H9 (cell line): ENCODE measurements around the gene SH3RF3. TPM values are rescaled to one million over a fixed set of nuclear protein-coding genes. Genes with fewer than 3 reads are reported as not detected.

ENCODE experiments used
- DNase-seq: peaks from one replicate; pipeline ENCODE4 v3.0.0-alpha.2; 2017
- H2AFZ ChIP-seq: one replicate; pipeline ENCODE4 v1.6.1; 2013; ENCODE audit warnings: mild to moderate bottlenecking, low read length, control low read depth, moderate library complexity
- H2AK5ac ChIP-seq: 2 replicates; pipeline ENCODE4 v1.6.1; 2013; ENCODE audit warnings: low read length, control low read depth, mixed read lengths; ENCODE audit not compliant: insufficient read length
- H2BK120ac ChIP-seq: one replicate; pipeline ENCODE4 v1.6.1; 2013; ENCODE audit warnings: low read depth, mild to moderate bottlenecking, low read length, control low read depth, inconsistent platforms; ENCODE audit not compliant: poor library complexity, severe bottlenecking
- H2BK12ac ChIP-seq: 2 replicates; pipeline ENCODE4 v1.6.1; 2013; ENCODE audit warnings: low read length, control low read depth, mixed read lengths, low read depth; ENCODE audit not compliant: insufficient read length
- H2BK15ac ChIP-seq: 2 replicates; pipeline ENCODE4 v1.6.1; 2013; ENCODE audit warnings: low read depth, low read length, control low read depth
- H2BK20ac ChIP-seq: one replicate; pipeline ENCODE4 v1.6.1; 2013; ENCODE audit warnings: low read depth, mild to moderate bottlenecking, low read length, control low read depth, inconsistent platforms; ENCODE audit not compliant: poor library complexity, severe bottlenecking
- H2BK5ac ChIP-seq: 2 replicates; pipeline ENCODE4 v1.6.1; 2013; ENCODE audit warnings: low read length, control low read depth, mixed read lengths; ENCODE audit not compliant: insufficient read length
- H3K14ac ChIP-seq: 2 replicates; pipeline ENCODE4 v1.6.1; 2013; ENCODE audit warnings: low read length, control low read depth; ENCODE audit not compliant: insufficient read depth
- H3K18ac ChIP-seq: 2 replicates; pipeline ENCODE4 v1.6.1; 2013; ENCODE audit warnings: low read depth, mild to moderate bottlenecking, mixed read lengths, low read length, control low read depth; ENCODE audit not compliant: insufficient read length
- H3K23ac ChIP-seq: 2 replicates; pipeline ENCODE4 v1.6.1; 2013; ENCODE audit warnings: low read length, control low read depth, mixed read lengths, low read depth; ENCODE audit not compliant: insufficient read length
- H3K23me2 ChIP-seq: 2 replicates; pipeline ENCODE4 v1.6.1; 2013; ENCODE audit warnings: low read depth, mild to moderate bottlenecking, mixed read lengths, low read length, control low read depth; ENCODE audit not compliant: insufficient read length, poor library complexity, severe bottlenecking
- H3K27ac ChIP-seq: 2 replicates; pipeline ENCODE4 v1.5.1; 2013; ENCODE audit warnings: low read length, control low read depth, mixed read lengths, low read depth; ENCODE audit not compliant: insufficient read length
- H3K27me3 ChIP-seq: 2 replicates; pipeline ENCODE4 v1.6.1; 2013; ENCODE audit warnings: low read length, control low read depth, inconsistent platforms; ENCODE audit not compliant: insufficient read depth
- H3K4ac ChIP-seq: 2 replicates; pipeline ENCODE4 v1.6.1; 2013; ENCODE audit warnings: low read depth, mild to moderate bottlenecking, control low read depth, inconsistent platforms, low read length, moderate library complexity
- H3K4me1 ChIP-seq: 2 replicates; pipeline ENCODE4 v1.6.1; 2013; ENCODE audit warnings: low read length, control low read depth, inconsistent platforms; ENCODE audit not compliant: insufficient read depth
- H3K4me2 ChIP-seq: 2 replicates; pipeline ENCODE4 v1.6.1; 2013; ENCODE audit warnings: low read length, control low read depth, mixed read lengths; ENCODE audit not compliant: insufficient read length, insufficient read depth
- H3K56ac ChIP-seq: 2 replicates; pipeline ENCODE4 v1.6.1; 2013; ENCODE audit warnings: low read depth, mild to moderate bottlenecking, mixed read lengths, low read length, control low read depth; ENCODE audit not compliant: insufficient read length
- H3K79me1 ChIP-seq: 2 replicates; pipeline ENCODE4 v1.6.1; 2013; ENCODE audit warnings: low read depth, mild to moderate bottlenecking, moderate library complexity, low read length, control low read depth, inconsistent platforms; ENCODE audit not compliant: insufficient read depth, poor library complexity, severe bottlenecking
- H3K79me2 ChIP-seq: 2 replicates; pipeline ENCODE4 v1.6.1; 2013; ENCODE audit warnings: low read length, control low read depth, inconsistent platforms; ENCODE audit not compliant: insufficient read depth
- H3K9ac ChIP-seq: 2 replicates; pipeline ENCODE4 v1.6.1; 2013; ENCODE audit warnings: low read length, control low read depth, mixed read lengths; ENCODE audit not compliant: insufficient read length; ENCODE audit errors: extremely low read depth
- H3K9me3 ChIP-seq: one replicate; pipeline ENCODE4 v1.6.1; 2013; ENCODE audit warnings: low read depth, low read length, inconsistent platforms; ENCODE audit not compliant: control insufficient read depth
- H3T11ph ChIP-seq: one replicate; pipeline ENCODE4 v1.6.1; 2013; ENCODE audit warnings: mild to moderate bottlenecking, low read length, control low read depth, inconsistent platforms
- H4K20me1 ChIP-seq: one replicate; pipeline ENCODE4 v1.6.1; 2013; ENCODE audit not compliant: control insufficient read depth, insufficient read length, insufficient read depth
- H4K5ac ChIP-seq: 2 replicates; pipeline ENCODE4 v1.6.1; 2013; ENCODE audit warnings: low read depth, mild to moderate bottlenecking, mixed read lengths, low read length, control low read depth; ENCODE audit not compliant: insufficient read length
- H4K8ac ChIP-seq: replicated peaks from 2 replicates; pipeline ENCODE4 v1.6.1; 2013; ENCODE audit warnings: low read length, control low read depth, mixed read lengths, low read depth; ENCODE audit not compliant: insufficient read length
- H4K91ac ChIP-seq: 2 replicates; pipeline ENCODE4 v1.6.1; 2013; ENCODE audit warnings: low read depth, mild to moderate bottlenecking, moderate library complexity, mixed read lengths, low read length, control low read depth; ENCODE audit not compliant: insufficient read length
- H3K27ac Mint-ChIP-seq, 3 experiments: 2 replicates in 2 of 3; 3 replicates in 1 of 3; pipeline ENCODE4 v1.8.0; 2020 to 2021; ENCODE audit warnings: mixed read lengths in 3 of 3, mild to moderate bottlenecking in 1 of 3, moderate library complexity in 1 of 3
- H3K27me3 Mint-ChIP-seq: 2 replicates; pipeline ENCODE4 v1.8.0; 2021; ENCODE audit warnings: low read depth, mild to moderate bottlenecking, moderate library complexity, mixed read lengths
- H3K36me3 Mint-ChIP-seq, 3 experiments: 2 replicates in 2 of 3; 3 replicates in 1 of 3; pipeline ENCODE4 v1.8.0; 2020 to 2021; ENCODE audit warnings: low read depth in 3 of 3, mixed read lengths in 3 of 3; ENCODE audit not compliant: insufficient read depth in 1 of 3
- H3K4me1 Mint-ChIP-seq, 2 experiments: 2 replicates each; pipeline ENCODE4 v1.8.0; 2020; ENCODE audit warnings: mixed read lengths in 2 of 2
- H3K4me3 Mint-ChIP-seq, 2 experiments: 2 replicates in 1 of 2; 3 replicates in 1 of 2; pipeline ENCODE4 v1.8.0; 2020 to 2021; ENCODE audit warnings: mild to moderate bottlenecking in 2 of 2, mixed read lengths in 2 of 2, moderate library complexity in 1 of 2
- H3K9me3 Mint-ChIP-seq, 2 experiments: 2 replicates in 1 of 2; 3 replicates in 1 of 2; pipeline ENCODE4 v1.8.0; 2020; ENCODE audit warnings: mild to moderate bottlenecking in 2 of 2, mixed read lengths in 2 of 2, moderate library complexity in 1 of 2
- WGBS: extraction: QIAGEN DNeasy Blood & Tissue Kit; methylation state at CpG from one replicate; pipeline ENCODE4 v1.1.7; 2013; ENCODE audit warnings: missing lambda C conversion rate, low lambda C conversion rate, mixed read lengths; ENCODE audit not compliant: insufficient read length; ENCODE audit errors: extremely low coverage; 5-methylcytosine and 5-hydroxymethylcytosine counted together
- total RNA-seq: library from RNA; stranded (reverse); gene quantifications from 2 replicates; pipeline ENCODE4 v1.2.1, GENCODE V29; 2021
- TF ChIP-seq, protein P1 (sequence below): fragments of 200-600 bp; sonication (generic); conservative IDR thresholded peaks from 3 replicates; pipeline ENCODE4 v1.8.0; 2021; ENCODE audit warnings: antibody characterized with exemption, mild to moderate bottlenecking

SH3RF3 gene
- total RNA-seq, 1 experiment from 2014 or later, result 0.46 TPM

DNA sequence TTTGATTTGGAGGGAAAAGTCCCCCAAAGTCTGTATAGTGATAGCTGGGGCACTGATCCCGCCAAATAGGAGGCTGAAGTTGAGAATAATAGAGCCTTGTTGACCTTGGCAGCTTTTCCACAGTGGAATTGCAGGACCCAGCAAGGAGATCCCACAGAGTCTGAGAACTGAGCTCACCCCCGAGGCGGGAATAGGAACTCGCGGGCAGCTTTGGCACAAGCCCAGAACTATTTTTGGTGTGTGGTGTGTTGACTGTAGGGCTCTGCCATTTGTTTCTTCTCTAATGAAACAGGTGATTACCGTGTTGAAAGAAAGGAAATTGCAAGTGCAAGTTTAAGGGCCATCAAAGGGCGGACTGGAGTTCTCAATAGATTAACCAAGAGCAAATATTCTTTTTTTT, 34.0 kb downstream of the SH3RF3 start:
- no peak overlapping the region for H4K91ac ChIP-seq
- H3K36me3 Mint-ChIP-seq, result no peaks in the 10 kb centered on the region
- H3K4ac ChIP-seq, result no peak overlapping the region
- H4K8ac ChIP-seq, result no peak overlapping the region
- no peaks in the 10 kb centered on the region for H3K27me3 ChIP-seq
- H2BK12ac ChIP-seq, result no peak overlapping the region
- no peak overlapping the region for H2AFZ ChIP-seq
- no peak overlapping the region for H2AK5ac ChIP-seq
- no peaks in the 10 kb centered on the region for H3K23me2 ChIP-seq
- no peaks in the 10 kb centered on the region for H3K79me1 ChIP-seq
- no peak overlapping the region for H4K5ac ChIP-seq
- no peak overlapping the region for H3K23ac ChIP-seq
- H2BK120ac ChIP-seq, result no peak overlapping the region
- DNase-seq, result no peak
- no peaks in the 10 kb centered on the region for H3K79me2 ChIP-seq
- peaks cover 2% of the 10 kb centered on the region; the same call in 1 of the 2 replicates for H3K4me1 ChIP-seq
- H2BK5ac ChIP-seq, result no peak overlapping the region
- H3K18ac ChIP-seq, result no peak overlapping the region
- H3K27ac Mint-ChIP-seq, result no peak overlapping the region
- H3K9me3 Mint-ChIP-seq, result no peaks in the 10 kb centered on the region
- no peak overlapping the region for H2BK20ac ChIP-seq
- peaks cover 14 to 15% of the 10 kb centered on the region in 2 experiments for H3K4me1 Mint-ChIP-seq
- H3K4me2 ChIP-seq, result no peak overlapping the region
- H3K27me3 Mint-ChIP-seq, result no peaks in the 10 kb centered on the region; the same call in none of the 2 replicates
- no peaks in the 10 kb centered on the region for H4K20me1 ChIP-seq
- H3K4me3 Mint-ChIP-seq, result no peak overlapping the region
- TF ChIP-seq, protein P1, sequence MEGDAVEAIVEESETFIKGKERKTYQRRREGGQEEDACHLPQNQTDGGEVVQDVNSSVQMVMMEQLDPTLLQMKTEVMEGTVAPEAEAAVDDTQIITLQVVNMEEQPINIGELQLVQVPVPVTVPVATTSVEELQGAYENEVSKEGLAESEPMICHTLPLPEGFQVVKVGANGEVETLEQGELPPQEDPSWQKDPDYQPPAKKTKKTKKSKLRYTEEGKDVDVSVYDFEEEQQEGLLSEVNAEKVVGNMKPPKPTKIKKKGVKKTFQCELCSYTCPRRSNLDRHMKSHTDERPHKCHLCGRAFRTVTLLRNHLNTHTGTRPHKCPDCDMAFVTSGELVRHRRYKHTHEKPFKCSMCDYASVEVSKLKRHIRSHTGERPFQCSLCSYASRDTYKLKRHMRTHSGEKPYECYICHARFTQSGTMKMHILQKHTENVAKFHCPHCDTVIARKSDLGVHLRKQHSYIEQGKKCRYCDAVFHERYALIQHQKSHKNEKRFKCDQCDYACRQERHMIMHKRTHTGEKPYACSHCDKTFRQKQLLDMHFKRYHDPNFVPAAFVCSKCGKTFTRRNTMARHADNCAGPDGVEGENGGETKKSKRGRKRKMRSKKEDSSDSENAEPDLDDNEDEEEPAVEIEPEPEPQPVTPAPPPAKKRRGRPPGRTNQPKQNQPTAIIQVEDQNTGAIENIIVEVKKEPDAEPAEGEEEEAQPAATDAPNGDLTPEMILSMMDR, result no peak
- no peaks in the 10 kb centered on the region for H3K9me3 ChIP-seq
- H3T11ph ChIP-seq, result no peak overlapping the region
- no peak overlapping the region for H3K27ac ChIP-seq
- no peak overlapping the region for H3K9ac ChIP-seq
- H3K56ac ChIP-seq, result no peak overlapping the region
- no peak overlapping the region for H2BK15ac ChIP-seq
- no CpG with 5 or more reads among the region's 7 CpGs for WGBS
- H3K14ac ChIP-seq, result no peak overlapping the region
